Ovary (tissue), 3 donors: ENCODE results near the gene AGO4.
"Not testable (repeated sequence)": the region's sequence is repeated elsewhere in the genome, so short reads cannot be mapped to it uniquely, and the experiment has no call there.

Source experiments
- EP300 ChIP-seq: sonication (generic); formaldehyde crosslinking; IDR thresholded peaks from one replicate; pipeline ENCODE4 v1.6.1; 2017; ENCODE audit warnings: antibody characterized with exemption
- POLR2A ChIP-seq: fragments of 450-650 bp; IDR thresholded peaks from one replicate; pipeline ENCODE4 v1.6.1; 2017; ENCODE audit warnings: antibody characterized with exemption, mild to moderate bottlenecking, moderate library complexity
- TF ChIP-seq, protein P1 (sequence below), 3 donors: fragments of 450-650 bp in 2 of 3; fragments of 200-600 bp in 1 of 3; IDR thresholded peaks; one replicate each; pipeline versions ENCODE4 v1.5.1 to v1.8.0; 2016 to 2022; ENCODE audit warnings: antibody characterized with exemption in 3 of 3, mild to moderate bottlenecking in 1 of 3
- donor health status: DM: no; HTN: no; CAD: no.

DNA sequence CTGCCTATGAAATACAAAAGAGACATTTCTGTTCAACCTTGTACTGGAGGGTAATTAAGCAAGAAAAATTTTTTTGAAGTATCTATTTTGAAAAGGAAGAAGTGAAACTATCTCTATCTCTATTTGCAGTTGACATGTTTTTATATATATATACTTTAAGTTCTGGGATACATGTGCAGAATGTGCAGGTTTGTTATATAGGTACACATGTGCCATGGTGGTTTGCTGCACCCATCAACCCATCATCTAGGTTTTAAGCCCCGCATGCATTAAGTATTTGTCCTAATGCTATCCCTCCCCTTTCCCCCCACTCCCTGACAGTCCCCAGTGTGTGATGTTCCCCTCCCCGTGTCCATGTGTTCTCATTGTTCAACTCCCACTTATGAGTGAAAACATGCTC lies 9.8 kb upstream of the AGO4 start:
- TF ChIP-seq, protein P1, sequence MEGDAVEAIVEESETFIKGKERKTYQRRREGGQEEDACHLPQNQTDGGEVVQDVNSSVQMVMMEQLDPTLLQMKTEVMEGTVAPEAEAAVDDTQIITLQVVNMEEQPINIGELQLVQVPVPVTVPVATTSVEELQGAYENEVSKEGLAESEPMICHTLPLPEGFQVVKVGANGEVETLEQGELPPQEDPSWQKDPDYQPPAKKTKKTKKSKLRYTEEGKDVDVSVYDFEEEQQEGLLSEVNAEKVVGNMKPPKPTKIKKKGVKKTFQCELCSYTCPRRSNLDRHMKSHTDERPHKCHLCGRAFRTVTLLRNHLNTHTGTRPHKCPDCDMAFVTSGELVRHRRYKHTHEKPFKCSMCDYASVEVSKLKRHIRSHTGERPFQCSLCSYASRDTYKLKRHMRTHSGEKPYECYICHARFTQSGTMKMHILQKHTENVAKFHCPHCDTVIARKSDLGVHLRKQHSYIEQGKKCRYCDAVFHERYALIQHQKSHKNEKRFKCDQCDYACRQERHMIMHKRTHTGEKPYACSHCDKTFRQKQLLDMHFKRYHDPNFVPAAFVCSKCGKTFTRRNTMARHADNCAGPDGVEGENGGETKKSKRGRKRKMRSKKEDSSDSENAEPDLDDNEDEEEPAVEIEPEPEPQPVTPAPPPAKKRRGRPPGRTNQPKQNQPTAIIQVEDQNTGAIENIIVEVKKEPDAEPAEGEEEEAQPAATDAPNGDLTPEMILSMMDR (IDR thresholded peaks at IDR 0.05), result not testable (repeated sequence)
- not testable (repeated sequence) for TF ChIP-seq EP300, POLR2A
